Lower leg skin (tissue), 3 donors: ENCODE results near the gene IL1B.

ENCODE experiments used
- POLR2A ChIP-seq, 2 donors: fragments of 450-650 bp; IDR thresholded peaks; one replicate each; pipeline ENCODE4 v1.6.1; 2016 to 2017; ENCODE audit warnings: antibody characterized with exemption in 2 of 2, mild to moderate bottlenecking in 1 of 2, moderate library complexity in 1 of 2
- TF ChIP-seq, protein P1 (sequence below), 3 donors: fragments of 450-650 bp; IDR thresholded peaks; one replicate each; pipeline ENCODE4 v1.5.1; 2016; ENCODE audit warnings: antibody characterized with exemption in 3 of 3, mild to moderate bottlenecking in 3 of 3, moderate library complexity in 2 of 3

DNA sequence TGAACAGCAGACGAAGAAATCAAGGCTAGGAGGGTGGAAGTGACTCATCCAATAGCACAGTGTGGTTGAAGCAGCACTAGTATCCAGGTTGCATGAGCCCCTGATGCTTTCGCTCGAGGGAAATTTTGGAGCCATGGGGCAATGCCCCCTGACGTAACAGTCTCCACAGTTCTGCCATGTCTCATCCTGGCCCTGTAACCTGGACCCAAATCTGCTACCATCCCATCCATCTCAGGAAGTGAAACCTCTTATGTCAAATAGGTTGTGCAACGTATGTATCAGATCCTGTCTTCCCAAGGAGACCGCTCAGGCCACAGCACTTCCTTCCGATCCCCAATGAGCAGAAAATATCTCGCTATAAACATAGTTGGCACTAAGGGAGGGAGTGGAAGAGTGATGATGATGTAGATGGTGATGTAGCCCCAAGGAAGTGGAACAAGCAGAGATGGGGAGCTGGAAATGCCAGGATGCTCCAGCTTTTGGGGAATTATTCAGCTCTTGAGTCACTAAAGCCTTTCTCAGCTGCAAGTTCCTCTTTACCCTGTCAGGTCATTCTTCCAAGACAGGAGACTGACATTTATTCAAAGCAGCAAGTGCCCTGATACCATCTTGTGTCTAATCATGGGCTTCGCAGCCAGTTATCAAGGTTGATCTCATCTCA, 3.0 kb upstream of the IL1B start:
- TF ChIP-seq, protein P1, sequence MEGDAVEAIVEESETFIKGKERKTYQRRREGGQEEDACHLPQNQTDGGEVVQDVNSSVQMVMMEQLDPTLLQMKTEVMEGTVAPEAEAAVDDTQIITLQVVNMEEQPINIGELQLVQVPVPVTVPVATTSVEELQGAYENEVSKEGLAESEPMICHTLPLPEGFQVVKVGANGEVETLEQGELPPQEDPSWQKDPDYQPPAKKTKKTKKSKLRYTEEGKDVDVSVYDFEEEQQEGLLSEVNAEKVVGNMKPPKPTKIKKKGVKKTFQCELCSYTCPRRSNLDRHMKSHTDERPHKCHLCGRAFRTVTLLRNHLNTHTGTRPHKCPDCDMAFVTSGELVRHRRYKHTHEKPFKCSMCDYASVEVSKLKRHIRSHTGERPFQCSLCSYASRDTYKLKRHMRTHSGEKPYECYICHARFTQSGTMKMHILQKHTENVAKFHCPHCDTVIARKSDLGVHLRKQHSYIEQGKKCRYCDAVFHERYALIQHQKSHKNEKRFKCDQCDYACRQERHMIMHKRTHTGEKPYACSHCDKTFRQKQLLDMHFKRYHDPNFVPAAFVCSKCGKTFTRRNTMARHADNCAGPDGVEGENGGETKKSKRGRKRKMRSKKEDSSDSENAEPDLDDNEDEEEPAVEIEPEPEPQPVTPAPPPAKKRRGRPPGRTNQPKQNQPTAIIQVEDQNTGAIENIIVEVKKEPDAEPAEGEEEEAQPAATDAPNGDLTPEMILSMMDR (IDR thresholded peaks at IDR 0.05): no peak
- TF ChIP-seq POLR2A (IDR thresholded peaks at IDR 0.05): no peak
